Smooth muscle cell (in vitro differentiated cells): ENCODE measurements around the gene ETHE1. TPM values are rescaled to one million over a fixed set of nuclear protein-coding genes. Genes with fewer than 3 reads are reported as not detected.

Experiments
- polyA plus RNA-seq: library from polyadenylated mRNA; unstranded; fragments of >200 nt; fragmentation: Nextera tagmentation; extraction: Ambion mirVana; gene quantifications from 2 replicates; pipeline ENCODE4 v1.2.1, GENCODE V29; 2016
- total RNA-seq: library from RNA; depleted of rRNA; stranded (reverse); fragments of >200 nt; gene quantifications from 2 replicates; pipeline ENCODE4 v1.2.3, GENCODE V29; 2014

ETHE1 gene
- total and polyA plus RNA-seq, 2 experiments from 2014 or later: 61.1 to 61.4 TPM

Other genes with a start within 250 kb of the ETHE1 start
- not detected in 2 replicates for gene CD177, start 173.5 kb downstream of the ETHE1 start, total RNA-seq
- gene CD177, start 173.5 kb downstream of the ETHE1 start, polyA plus RNA-seq: not detected in 2 replicates
- not detected in 2 replicates for gene TEX101, start 112.3 kb downstream of the ETHE1 start, total RNA-seq
- not detected in 2 replicates for gene TEX101, start 112.3 kb downstream of the ETHE1 start, polyA plus RNA-seq
- gene LYPD3, start 61.6 kb downstream of the ETHE1 start, total RNA-seq: 12.7 and 20.6 TPM in 2 replicates
- 17.9 and 36.9 TPM in 2 replicates for gene LYPD3, start 61.6 kb downstream of the ETHE1 start, polyA plus RNA-seq
- gene PHLDB3, start 22.5 kb downstream of the ETHE1 start, total RNA-seq: 7.2 and 8.9 TPM in 2 replicates
- 8.6 and 17.4 TPM in 2 replicates for gene PHLDB3, start 22.5 kb downstream of the ETHE1 start, polyA plus RNA-seq
- gene ZNF575, start 6.0 kb upstream of the ETHE1 start, total RNA-seq: 0.18 TPM in 1 of 2 replicates, not detected in the other
- gene ZNF575, start 6.0 kb upstream of the ETHE1 start, polyA plus RNA-seq: 1.7 and 2.4 TPM in 2 replicates
- 19.0 and 24.9 TPM in 2 replicates for gene XRCC1, start 48.3 kb upstream of the ETHE1 start, total RNA-seq
- 35.1 and 43.0 TPM in 2 replicates for gene XRCC1, start 48.3 kb upstream of the ETHE1 start, polyA plus RNA-seq
- gene PINLYP, start 48.6 kb upstream of the ETHE1 start, total RNA-seq: 1.7 and 5.5 TPM in 2 replicates
- gene PINLYP, start 48.6 kb upstream of the ETHE1 start, polyA plus RNA-seq: 2.2 and 8.3 TPM in 2 replicates
- 11.1 and 13.1 TPM in 2 replicates for gene IRGQ, start 68.9 kb upstream of the ETHE1 start, total RNA-seq
- 13.1 and 14.3 TPM in 2 replicates for gene IRGQ, start 68.9 kb upstream of the ETHE1 start, polyA plus RNA-seq
- gene ZNF576, start 69.4 kb upstream of the ETHE1 start, total RNA-seq: 2.7 and 10.7 TPM in 2 replicates
- gene ZNF576, start 69.4 kb upstream of the ETHE1 start, polyA plus RNA-seq: 13.7 and 14.5 TPM in 2 replicates
- 0.09 and 0.27 TPM in 2 replicates for gene SRRM5, start 84.9 kb upstream of the ETHE1 start, total RNA-seq
- 0.34 TPM in 1 of 2 replicates, not detected in the other for gene SRRM5, start 84.9 kb upstream of the ETHE1 start, polyA plus RNA-seq
- 12.9 and 20.3 TPM in 2 replicates for gene ZNF428, start 92.4 kb upstream of the ETHE1 start, total RNA-seq
- gene ZNF428, start 92.4 kb upstream of the ETHE1 start, polyA plus RNA-seq: 61.4 and 63.1 TPM in 2 replicates
- 2.4 and 3.7 TPM in 2 replicates for gene CADM4, start 112.6 kb upstream of the ETHE1 start, total RNA-seq
- 1.9 and 8.3 TPM in 2 replicates for gene CADM4, start 112.6 kb upstream of the ETHE1 start, polyA plus RNA-seq
- gene PLAUR, start 143.0 kb upstream of the ETHE1 start, total RNA-seq: 67.0 and 105 TPM in 2 replicates
- 107 and 115 TPM in 2 replicates for gene PLAUR, start 143.0 kb upstream of the ETHE1 start, polyA plus RNA-seq
- gene IRGC, start 188.9 kb upstream of the ETHE1 start, total RNA-seq: not detected in 2 replicates
- gene IRGC, start 188.9 kb upstream of the ETHE1 start, polyA plus RNA-seq: not detected in 2 replicates
- 12.8 and 13.2 TPM in 2 replicates for gene SMG9, start 227.8 kb upstream of the ETHE1 start, total RNA-seq
- gene SMG9, start 227.8 kb upstream of the ETHE1 start, polyA plus RNA-seq: 39.2 and 46.6 TPM in 2 replicates